Brain pericyte (primary cell): Measurements from ENCODE around the gene TMEM87A.
"Not testable (repeated sequence)": the region's sequence is repeated elsewhere in the genome, so short reads cannot be mapped to it uniquely, and the experiment has no call there.

Experiments
- DNase-seq: peaks from one replicate; pipeline ENCODE4 v3.0.0-alpha.2; 2012; ENCODE audit warnings: low read depth, low spot score

Gene TMEM87A

GRCh38 chr15:42270996-42271395 lies 2.2 kb downstream of the TMEM87A start:
- no peak for DNase-seq

DNA sequence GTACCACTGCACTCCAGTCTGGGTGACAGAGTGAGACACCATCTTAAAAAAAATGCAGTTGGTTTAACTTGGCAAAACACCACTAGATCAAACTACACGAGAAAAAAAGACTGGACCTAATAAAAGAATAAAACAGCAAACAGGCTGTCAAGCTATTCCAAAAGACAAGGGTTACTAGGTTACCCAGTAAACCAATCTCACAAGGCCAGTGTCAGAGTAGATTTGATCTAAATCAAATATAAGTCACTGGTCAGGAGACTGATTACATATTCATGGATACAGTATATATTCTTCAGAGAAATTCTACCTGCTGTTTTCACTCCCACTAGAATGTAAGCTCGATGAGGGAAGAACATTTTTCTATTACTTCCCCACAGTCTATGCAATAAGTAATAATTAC lies 2.7 kb downstream of the TMEM87A start:
- DNase-seq: no peak

GRCh38 chr15:42267286-42267685 lies 5.9 kb downstream of the TMEM87A start:
- DNase-seq: no peak

DNA sequence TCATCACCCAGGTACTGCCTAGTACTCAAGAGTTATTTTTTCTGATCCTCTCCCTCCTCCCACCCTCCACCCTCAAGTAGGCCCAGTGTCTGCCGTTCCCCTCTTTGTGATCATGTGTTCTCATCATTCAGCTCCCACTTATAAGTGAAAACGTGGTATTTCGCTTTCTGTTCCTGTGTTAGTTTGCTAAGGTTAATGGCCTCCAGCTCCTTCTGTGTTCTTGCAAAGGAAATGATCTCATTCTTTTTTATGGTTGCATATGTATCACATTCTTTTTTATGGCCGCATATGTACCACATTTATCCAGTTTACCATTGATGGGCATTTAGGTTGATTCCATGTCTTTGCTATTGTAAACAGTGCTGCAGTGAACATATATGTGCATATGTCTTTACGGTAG lies 8.4 kb downstream of the TMEM87A start:
- DNase-seq: no peak

DNA sequence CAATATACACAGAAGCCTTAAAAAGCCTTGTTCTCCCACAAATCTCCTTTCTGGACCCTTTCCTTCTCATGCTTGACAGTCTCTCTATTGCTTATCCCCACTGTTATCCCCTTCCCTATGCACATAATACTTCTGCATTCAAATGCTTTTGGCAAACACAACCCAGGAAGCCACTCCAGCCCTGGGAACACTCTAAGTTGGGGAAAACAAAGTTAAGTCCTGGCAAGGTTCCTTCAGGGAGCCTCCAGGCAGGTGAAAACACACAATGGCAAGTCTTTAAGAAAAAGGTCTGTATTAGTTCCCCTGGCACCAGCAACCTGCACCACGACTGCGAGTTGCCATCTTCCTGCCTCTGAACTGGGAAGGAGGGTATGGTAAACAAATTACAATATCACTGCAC lies 19.9 kb downstream of the TMEM87A start:
- DNase-seq: no peak

GRCh38 chr15:42240823-42241222 lies 32.4 kb downstream of the TMEM87A start:
- DNase-seq: no peak

DNA sequence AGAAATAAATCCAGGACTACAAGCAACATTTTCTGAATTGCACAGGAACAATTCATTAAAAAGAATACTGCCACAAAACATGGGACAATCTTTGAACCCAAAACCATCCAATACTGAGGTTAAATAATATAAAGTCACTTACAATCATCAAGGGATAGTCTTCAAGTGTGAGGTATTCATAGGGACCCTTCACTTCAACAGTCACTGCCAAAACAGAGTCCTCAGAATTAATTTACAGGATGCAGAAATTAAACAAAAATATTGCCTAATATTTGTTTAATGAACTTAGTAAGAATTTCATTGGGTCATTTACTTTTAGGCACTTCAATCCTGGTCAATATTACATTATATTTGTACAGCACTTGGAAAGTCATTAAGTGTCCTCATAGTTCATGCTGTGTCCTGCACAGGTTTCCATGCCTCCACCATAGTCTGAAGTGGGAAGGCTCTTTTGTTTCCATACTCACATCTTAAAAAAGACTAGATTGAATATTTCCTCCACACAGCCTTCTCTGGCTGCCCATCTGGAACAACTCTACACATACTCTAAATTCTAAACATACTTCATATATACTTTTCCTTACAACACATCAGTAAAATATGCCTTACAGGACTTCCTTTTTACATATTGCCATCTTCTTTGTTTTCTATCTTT lies 33.6 kb downstream of the TMEM87A start:
- no peak for DNase-seq

GRCh38 chr15:42233107-42233506 lies 40.1 kb downstream of the TMEM87A start:
- no peak for DNase-seq

- no peak for DNase-seq
Observed at GRCh38 chr15:42232606-42233005, 40.6 kb downstream of the TMEM87A start.

GRCh38 chr15:42231088-42231487 lies 42.1 kb downstream of the TMEM87A start:
- DNase-seq: no peak

- not testable (repeated sequence) for DNase-seq
Observed at GRCh38 chr15:42228981-42229380, 44.3 kb downstream of the TMEM87A start.

DNA sequence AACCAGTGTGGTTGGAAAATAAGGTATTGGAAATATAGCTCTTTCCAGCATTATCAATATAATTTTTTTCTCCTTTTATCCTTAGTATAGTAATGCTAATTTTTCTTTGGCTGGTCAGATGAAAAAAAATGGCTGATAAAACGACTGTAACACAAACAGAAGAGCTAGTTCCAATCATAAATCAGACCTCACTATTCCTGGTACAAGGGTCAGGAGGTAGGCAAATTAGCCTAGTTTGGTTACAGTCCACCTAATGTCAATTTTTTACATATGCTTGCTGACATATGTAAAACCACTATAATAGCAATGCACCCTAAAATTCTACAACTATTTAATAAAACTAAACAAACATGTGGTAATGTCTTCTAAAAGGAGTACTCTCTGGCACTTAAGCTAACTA lies 45.2 kb downstream of the TMEM87A start:
- DNase-seq: no peak

DNA sequence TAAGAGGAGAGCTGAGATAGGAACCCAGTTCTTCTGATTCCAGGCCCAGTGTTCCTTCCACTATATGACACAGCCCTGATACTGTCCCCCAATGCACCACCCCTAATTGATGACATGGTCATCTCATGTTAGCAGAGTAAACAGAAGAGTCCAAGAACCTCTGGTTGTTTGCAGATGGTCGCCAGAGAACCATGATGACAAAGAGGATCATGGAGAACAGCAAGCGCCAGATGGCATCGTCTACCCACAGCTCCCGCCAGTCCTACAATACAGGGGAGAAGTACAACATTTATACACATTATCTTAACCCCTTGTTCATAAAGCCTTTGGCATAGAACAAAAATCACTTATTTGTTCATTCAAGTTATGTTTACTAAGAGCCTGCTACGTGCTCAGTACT lies 46.6 kb downstream of the TMEM87A start:
- no peak for DNase-seq

DNA sequence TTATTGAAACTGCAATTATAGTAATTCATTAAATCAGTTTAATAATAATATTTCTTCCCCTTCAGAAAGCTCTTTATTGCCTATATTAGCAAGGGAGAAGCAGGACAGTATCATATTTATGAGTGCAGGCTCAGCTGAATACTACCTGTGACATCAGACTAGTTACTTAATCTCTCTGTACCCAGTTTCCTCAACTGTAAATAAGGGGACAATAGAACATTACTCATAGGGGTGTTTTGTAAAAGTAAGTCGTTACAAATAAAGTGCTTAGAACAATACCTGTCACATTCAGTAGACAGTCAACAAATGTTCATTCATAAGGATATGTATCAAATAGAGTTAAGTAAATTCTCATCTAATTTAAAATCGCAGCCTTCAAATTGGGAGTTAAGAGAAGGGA lies 53.0 kb downstream of the TMEM87A start:
- no peak for DNase-seq

DNA sequence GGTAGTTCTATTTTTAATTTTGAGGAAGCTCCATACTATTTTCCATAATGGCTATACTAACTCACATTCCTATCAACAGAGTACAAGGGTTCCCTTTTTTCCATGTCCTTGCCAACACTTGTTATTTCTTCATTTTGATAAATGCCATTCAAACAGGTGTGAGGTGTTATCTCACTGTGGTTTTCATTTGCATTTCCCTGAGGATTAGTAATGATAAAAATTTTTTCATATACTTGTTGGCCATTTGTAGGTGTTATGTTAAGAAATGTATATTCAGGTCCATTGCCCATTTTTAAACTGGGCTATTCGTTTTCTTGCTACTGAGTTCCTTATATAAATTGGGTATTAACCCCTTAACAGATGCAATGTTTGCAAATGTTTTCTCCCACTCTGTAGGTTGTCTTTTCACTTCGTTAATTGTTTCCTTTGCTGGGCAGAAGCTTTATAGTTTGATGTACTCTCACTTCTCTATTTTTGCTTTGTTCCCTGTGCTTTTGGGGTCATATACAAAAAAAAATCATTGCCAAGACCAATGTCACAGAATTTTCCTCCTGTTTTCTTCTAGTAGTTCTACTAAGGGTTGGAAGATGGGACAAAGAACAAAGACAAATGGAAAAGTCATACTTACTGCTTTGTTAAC lies 54.2 kb downstream of the TMEM87A start:
- DNase-seq: no peak

GRCh38 chr15:42217568-42217967 lies 55.7 kb downstream of the TMEM87A start:
- DNase-seq: no peak

- DNase-seq: no peak
Observed at GRCh38 chr15:42215913-42216829, 57.1 kb downstream of the TMEM87A start.

- no peak for DNase-seq
Observed at GRCh38 chr15:42214600-42214999, 58.6 kb downstream of the TMEM87A start.

- no peak for DNase-seq
Observed at GRCh38 chr15:42213511-42213910, 59.7 kb downstream of the TMEM87A start.

- DNase-seq: no peak
Observed at GRCh38 chr15:42210696-42211095, 62.5 kb downstream of the TMEM87A start.

- DNase-seq: peak; percentile 41
Observed at GRCh38 chr15:42207674-42208579, 65.3 kb downstream of the TMEM87A start, which contains the start of gene VPS39. Gene VPS39 (minus strand): TSS chr15:42208304. CDS start chr15:42208153, 151 bp downstream.
